Epithelial cell of proximal tubule (primary cell): ENCODE results near the gene TMEFF2. TPM values are rescaled to one million over a fixed set of nuclear protein-coding genes. Genes with fewer than 3 reads are reported as not detected.

ENCODE experiments used
- DNase-seq: peaks from one replicate; pipeline ENCODE4 v3.0.0-alpha.2; 2011; ENCODE audit warnings: low read depth
- H3K4me3 ChIP-seq: 2 replicates; pipeline ENCODE4 v1.5.1; 2011; ENCODE audit warnings: low read depth, mild to moderate bottlenecking, low read length
- CTCF ChIP-seq: conservative IDR thresholded peaks from 2 replicates; pipeline ENCODE4 v1.5.1; 2012; ENCODE audit warnings: low read depth, mild to moderate bottlenecking, low read length
- total RNA-seq: library from RNA; depleted of rRNA; stranded (reverse); fragments of >200 nt; gene quantifications from 2 replicates; pipeline ENCODE4 v1.2.3, GENCODE V29; 2015

TMEFF2 gene
- total RNA-seq, 1 donor from 2014 or later, result not detected

- TF ChIP-seq CTCF, result no peak
- DNase-seq, result peak; percentile 25
- no peak overlapping the region for H3K4me3 ChIP-seq
These were observed 218.3 kb downstream of the TMEFF2 start for GRCh38 chr2:191976436-191976835.

GRCh38 chr2:191974676-191975075 lies 220.1 kb downstream of the TMEFF2 start:
- TF ChIP-seq CTCF, result no peak
- no peak for DNase-seq
- no peak overlapping the region for H3K4me3 ChIP-seq

GRCh38 chr2:191970867-191971266 lies 223.9 kb downstream of the TMEFF2 start:
- DNase-seq, result no peak
- TF ChIP-seq CTCF, result no peak
- H3K4me3 ChIP-seq, result no peak overlapping the region

- no peak overlapping the region for H3K4me3 ChIP-seq
- no peak for TF ChIP-seq CTCF
- DNase-seq, result no peak
These were observed 226.6 kb downstream of the TMEFF2 start for GRCh38 chr2:191968120-191968519.

- no peak overlapping the region for H3K4me3 ChIP-seq
- DNase-seq, result no peak
- no peak for TF ChIP-seq CTCF
These were observed 229.0 kb downstream of the TMEFF2 start for GRCh38 chr2:191965733-191966132.

GRCh38 chr2:191961556-191961955 lies 233.2 kb downstream of the TMEFF2 start:
- no peak for TF ChIP-seq CTCF
- no peak overlapping the region for H3K4me3 ChIP-seq
- DNase-seq, result no peak

- TF ChIP-seq CTCF, result no peak
- DNase-seq, result no peak
- no peak overlapping the region for H3K4me3 ChIP-seq
These were observed 235.5 kb downstream of the TMEFF2 start for GRCh38 chr2:191959209-191959608.
